DMS53 treated with DMSO at 0.1 percent for 48 hours (cell line): ENCODE data around the gene IGF2.

Source experiments
- DNase-seq: peaks from one replicate; lab custom pipeline; 2025; ENCODE audit not compliant: unreplicated experiment; lab: John Stamatoyannopoulos, UW

Gene IGF2

GRCh38 chr11:2169626-2170570 is 30.7 kb upstream of the IGF2 start:
- DNase-seq: no peak

DNA sequence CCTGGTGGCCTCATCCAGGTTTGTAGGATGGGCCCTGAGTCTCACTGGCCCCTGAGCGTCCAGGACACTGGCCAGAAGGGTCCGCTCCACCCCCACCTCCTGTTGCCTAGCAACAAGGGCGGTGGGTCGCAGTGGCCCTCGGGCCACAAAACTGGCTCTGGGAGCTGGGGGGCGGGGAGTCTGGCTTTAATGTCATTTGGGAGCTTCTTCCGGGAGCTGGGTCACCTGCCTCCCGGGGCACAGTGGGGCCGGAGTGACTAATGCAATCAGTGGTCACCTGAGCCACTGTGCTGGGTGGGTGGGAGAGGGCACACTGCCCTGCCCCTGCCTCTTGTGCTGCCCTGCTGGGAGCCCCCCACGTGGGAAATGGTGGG is 29.8 kb upstream of the IGF2 start:
- DNase-seq: no peak

- DNase-seq: no peak
These were observed 29.3 kb upstream of the IGF2 start for GRCh38 chr11:2168286-2169004.

DNA sequence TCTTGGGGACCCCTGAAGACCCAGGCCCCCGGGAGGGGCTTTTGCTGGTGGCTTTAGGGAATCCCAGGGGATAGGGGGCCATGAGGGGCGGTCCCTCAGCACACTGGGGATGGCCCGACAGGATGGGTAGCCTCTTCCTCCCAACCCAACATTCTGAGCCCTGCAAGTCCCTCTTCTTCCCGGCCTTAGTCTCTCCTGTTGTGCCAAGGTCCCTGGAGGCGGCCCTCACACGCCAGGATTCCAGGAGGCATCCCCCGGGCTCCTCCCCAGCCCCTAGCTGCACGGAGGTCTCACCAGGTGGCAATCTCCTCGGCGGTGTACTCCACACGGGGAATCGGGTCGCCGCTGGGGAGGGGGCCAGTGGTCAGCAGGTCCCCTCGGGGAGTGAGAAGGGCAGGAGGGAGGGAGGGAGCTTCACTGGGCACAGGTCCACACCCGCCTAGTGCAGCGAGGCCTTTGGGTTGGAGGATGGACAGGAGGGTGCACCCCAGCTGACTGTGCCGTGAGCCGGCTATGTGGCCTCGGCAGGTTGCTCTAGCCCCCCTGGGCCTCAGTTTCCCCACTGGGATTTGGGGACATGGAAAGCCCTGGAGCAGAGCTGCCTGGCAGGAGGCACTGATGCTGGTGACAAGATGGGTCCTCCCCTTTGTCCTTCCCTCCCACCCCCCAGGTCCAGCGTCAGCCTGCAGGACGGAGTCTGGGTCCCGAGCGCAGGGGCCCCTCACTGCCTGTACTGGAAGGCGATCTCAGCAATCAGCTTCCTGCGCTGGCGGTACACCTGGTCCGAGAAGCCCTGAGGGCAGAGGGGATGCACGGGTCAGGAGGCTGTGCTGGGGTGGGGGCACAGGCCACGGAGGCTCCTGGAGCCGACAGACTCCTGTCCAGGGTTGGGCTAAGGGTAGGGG is 28.2 kb upstream of the IGF2 start:
- no peak for DNase-seq

DNA sequence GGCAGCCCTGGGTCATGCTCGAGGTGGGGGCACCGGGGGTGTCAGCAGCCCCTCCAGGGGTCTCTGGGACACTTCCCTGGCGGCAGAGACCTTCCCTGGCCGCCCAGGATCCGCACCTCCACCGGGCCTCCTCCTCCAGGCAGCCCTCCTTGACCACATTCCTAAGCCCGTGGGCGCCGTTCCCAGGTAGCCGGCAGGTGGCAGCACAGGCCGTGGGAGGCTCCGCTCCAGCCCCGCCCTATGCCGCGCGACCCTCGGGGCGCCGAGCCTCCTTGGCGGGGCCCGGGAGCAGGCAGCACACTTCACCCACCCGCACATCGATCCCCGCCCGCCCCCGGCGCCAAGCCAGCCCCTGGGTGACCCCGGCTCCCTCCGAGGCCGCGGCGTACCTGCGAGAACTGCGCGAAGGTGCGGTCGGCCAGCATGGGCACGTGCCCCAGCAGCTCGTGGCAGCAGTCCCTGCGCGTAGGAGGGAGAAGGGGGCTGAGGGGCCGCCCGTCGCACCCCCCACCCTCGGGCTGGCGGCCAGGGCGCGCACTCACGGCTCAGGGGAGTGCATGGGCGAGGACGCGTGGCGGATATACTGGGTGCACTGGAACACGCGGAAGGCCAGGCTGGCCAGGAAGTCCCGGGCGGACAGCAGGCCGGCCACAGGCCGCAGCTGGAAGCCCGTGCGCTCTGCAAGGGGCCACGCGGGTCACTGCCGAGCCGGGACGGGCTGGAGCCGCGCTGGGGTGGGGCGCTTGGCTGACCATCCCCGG is 27.1 kb upstream of the IGF2 start:
- no peak for DNase-seq

GRCh38 chr11:2165571-2165970 is 26.4 kb upstream of the IGF2 start:
- no peak for DNase-seq

GRCh38 chr11:2164861-2165555 is 25.8 kb upstream of the IGF2 start:
- no peak for DNase-seq

DNA sequence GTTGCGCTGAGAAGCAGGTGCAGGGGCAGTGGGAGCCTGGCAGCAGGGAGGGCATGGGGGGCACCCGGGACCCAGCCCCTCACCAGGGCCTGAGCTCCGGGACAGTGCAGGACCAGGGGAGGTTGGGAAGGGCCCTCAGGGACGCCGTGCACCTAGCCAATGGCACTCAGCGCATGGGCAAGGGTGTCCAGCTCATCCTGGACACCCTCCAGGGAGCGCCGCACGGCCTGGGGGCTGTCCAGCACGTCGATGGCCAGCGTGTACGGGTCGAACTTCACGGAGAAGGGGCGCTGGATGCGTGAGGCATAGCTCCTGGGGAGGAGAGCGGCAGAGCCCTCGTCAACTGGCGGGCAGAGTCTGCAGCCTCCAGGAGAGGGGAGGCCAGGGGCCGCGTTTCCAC is 24.9 kb upstream of the IGF2 start:
- DNase-seq: no peak

GRCh38 chr11:2163428-2163978 is 24.3 kb upstream of the IGF2 start:
- no peak for DNase-seq

GRCh38 chr11:2160736-2161259 is 21.6 kb upstream of the IGF2 start, which contains the start of gene INS:
Gene INS, minus strand, starts transcription at chr11:2161209. Its CDS starts 238 bp downstream, at chr11:2160971.
- no peak for DNase-seq

DNA sequence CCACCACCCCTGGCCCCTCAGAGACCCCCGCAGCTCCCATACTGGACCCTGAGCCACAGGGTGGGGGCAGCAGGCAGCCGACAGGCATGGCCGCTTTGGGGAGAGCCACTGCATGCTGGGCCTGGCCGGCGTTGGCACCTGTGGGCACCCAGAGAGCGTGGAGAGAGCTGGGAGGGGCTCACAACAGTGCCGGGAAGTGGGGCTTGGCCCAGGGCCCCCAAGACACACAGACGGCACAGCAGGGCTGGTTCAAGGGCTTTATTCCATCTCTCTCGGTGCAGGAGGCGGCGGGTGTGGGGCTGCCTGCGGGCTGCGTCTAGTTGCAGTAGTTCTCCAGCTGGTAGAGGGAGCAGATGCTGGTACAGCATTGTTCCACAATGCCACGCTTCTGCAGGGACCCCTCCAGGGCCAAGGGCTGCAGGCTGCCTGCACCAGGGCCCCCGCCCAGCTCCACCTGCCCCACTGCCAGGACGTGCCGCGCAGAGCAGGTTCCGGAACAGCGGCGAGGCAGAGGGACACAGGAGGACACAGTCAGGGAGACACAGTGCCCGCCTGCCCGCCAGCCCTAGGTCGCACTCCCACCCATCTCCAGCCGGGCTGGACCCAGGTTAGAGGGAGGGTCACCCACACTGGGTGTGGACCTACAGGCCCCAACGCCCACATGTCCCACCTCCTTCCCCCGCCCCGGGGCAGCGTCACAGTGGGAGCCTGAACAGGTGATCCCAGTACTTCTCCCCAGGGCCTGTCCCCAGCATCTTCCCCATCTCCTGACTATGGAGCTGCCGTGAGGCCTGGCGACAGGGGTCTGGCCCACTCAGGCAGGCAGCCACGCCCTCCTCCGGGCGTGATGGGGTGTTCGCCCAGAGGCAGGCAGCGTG is 20.6 kb upstream of the IGF2 start:
- DNase-seq: no peak

- DNase-seq: no peak
These were observed 19.8 kb upstream of the IGF2 start for GRCh38 chr11:2158966-2159365.

DNA sequence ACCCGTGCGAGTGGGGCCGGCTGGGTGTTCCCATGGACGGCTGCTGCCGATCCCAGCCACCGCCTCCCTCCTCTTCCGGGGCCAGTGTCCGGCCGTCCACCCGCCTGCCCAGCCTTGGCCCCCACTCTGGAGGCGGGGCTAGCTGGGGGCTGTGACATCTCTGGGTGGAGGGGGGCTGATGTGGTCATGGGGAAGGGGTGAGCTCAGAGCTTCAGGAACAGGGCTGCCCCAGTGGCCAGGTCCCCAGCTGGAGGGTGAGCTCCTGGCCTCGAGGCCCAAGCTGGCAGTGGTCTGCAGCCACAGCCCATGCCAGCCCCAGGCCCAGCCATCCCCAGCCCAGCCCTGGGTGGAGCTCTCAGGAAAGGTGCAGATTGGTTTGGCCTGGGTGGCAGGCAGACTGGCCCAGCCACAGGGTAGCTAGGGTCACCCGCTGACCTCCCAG is 19.1 kb upstream of the IGF2 start:
- DNase-seq: no peak

DNA sequence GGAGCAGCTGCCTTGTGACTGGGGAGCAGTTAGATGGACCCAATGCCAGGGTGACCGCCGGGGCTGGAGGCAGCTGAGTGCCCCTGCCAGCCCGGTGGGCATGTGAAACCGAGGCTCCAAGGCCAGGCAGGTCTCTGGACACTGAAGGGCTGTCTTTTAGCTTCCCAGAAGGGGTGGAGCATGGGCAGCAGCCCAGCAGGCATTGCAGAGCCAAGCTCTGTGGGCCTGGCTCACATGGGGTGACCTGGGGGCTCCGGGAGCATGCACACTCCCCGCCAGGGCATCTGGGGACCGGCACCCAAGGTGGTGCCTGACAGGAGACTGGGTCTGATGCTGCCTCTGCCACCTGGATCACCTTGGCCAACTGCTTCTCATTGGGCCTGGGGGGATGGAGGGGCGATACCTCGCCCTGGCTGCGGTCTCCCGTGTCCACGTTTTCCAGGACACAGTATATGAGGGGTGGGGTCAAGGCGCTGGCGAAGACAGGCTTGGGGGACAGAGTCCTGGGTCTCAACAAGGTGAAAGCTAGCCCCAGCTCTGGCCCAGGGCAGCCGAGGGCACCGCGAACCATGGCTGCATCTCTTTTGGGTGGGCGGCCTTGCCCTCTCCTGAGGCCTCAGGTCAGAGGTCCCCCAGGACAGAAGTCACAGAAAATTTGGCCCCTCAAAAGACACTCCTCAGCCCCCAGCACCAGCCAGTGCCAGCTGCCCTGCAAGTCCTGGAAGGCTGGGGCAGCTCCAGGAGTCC is 18.3 kb upstream of the IGF2 start:
- no peak for DNase-seq

DNA sequence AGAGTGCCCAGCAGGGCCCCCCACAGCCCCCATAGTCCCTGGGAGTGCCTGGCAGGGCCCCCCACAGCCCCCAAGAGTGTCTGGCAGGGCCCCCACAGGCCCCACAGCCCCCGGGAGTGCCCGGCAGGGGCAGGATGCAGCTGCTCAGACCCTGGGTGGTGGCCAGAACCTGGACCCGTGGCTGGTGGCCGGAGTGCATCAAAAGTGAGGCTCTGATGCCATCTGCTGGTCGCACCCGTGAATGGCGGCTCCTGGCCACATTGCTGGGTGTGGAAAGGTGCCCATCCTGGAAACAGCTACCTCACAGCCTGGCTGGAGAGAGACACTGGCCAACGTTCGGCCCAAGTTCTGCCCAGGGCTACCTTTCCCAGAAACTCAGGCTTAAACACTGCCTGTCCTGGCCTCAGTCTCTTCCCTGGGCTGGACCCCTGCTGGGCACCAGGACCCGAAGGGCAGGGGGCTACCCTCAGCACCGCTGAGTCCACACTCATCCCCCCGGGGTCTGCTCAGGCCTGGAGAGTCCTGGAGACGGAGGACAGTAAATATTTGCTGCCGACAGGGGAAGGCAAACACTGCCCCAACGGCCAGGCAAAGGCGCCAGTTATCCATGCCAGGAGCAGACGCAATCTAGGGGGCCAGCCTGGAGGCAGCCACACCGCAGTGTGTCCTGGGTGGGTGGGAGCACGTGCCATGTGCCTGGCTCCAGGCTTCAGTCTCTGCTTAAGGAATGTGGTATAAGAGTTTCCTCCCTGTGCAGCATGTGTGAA is 17.4 kb upstream of the IGF2 start:
- peak; percentile 61 for DNase-seq

GRCh38 chr11:2155511-2155910 is 16.3 kb upstream of the IGF2 start:
- DNase-seq: no peak

DNA sequence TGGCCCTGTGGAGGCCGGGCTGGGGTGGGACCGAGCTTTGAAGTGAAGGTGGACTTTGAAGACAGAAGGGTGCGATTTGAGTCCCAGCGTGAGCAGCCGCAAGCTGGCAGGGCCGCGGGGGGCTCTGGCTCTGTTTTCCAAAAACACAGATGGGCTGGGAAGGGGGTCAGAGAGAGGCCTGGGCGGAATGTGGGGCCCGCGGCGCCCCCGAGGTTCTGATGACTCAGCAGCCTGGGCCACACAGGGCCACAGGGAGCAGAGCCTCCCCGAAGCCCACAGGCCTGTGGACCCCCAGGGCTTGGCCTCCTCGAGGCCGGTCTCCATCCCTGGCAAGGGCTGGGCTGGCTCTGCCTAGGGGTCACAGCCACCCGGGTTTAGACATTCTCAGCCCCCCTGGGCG is 15.7 kb upstream of the IGF2 start:
- DNase-seq: no peak
